ENCODE results near the gene PTPRM. TPM values are rescaled to one million over a fixed set of nuclear protein-coding genes. Genes with fewer than 3 reads are reported as not detected.

Gene PTPRM
- total and polyA plus RNA-seq, 2 donors (not counting 3 experiments of a cell fraction or from before 2014, with no cell fraction given) = 37.4 to 43.7 TPM

- Histone ChIP-seq H2AFZ (ENCODE audit: low read depth, low read length) (no peak overlapping the region), H3K36me3 (ENCODE audit: control insufficient read depth in 2 of 2, extremely low read depth in 1 of 2, insufficient read depth in 2 of 2, low read length in 2 of 2) (no peaks in the 10 kb centered on the region), H3K9me1 (replicated peaks; ENCODE audit: control insufficient read depth, extremely low read depth, insufficient read depth, low read length) (no peaks in the 10 kb centered on the region), H3K9ac (replicated peaks; ENCODE audit: extremely low read depth, insufficient read depth, low read length) (no peak overlapping the region), H3K4me1 (ENCODE audit: control insufficient read depth, extremely low read depth, insufficient read depth, low read length) (no peaks in the 10 kb centered on the region), H3K9me3 (replicated peaks; ENCODE audit: control insufficient read depth, insufficient read depth, low read length) (no peaks in the 10 kb centered on the region), H3K4me3 (replicated peaks in 1 of 3; ENCODE audit: insufficient read depth in 1 of 3, low read depth in 1 of 3, low read length in 3 of 3) (no peak overlapping the region), H3K27ac (ENCODE audit: insufficient read depth, low read depth, low read length) (no peak overlapping the region), H3K79me2 (ENCODE audit: control insufficient read depth, insufficient read depth, low read length) (no peaks in the 10 kb centered on the region), H3K27me3 (ENCODE audit: control insufficient read depth in 2 of 2, insufficient read depth in 2 of 2, low read length in 2 of 2) (no peaks in the 10 kb centered on the region), H4K20me1 (replicated peaks; ENCODE audit: control insufficient read depth, extremely low read depth, insufficient read depth, low read length) (no peaks in the 10 kb centered on the region), H3K4me2 (ENCODE audit: insufficient read depth, low read length) (no peak overlapping the region)
- dilution Hi-C loops (cut with MboI; ENCODE audit: extremely low pct_ligation_motif_present, low sequenced_read_pairs) (no loop called here), intact Hi-C loops (cut with micrococcal nuclease) (no loop called here)
- no peak for DNase-seq (ENCODE audit: low read depth, low spot score)
- no peak for FAIRE-seq
- ChIA-PET POLR2A (no interaction called here), CTCF (no interaction called here)
- TF ChIP-seq FOS (IDR thresholded peaks at IDR 0.05; ENCODE audit: borderline replicate concordance, insufficient read depth, low read length) (no peak), MAX (IDR thresholded peaks at IDR 0.05; ENCODE audit: insufficient read depth, insufficient read length) (no peak), POLR2AphosphoS5 (IDR thresholded peaks at IDR 0.05; ENCODE audit: insufficient read depth, low read depth, low read length) (no peak), CTCF (IDR thresholded peaks at IDR 0.05; ENCODE audit: extremely low read depth in 1 of 2, insufficient read depth in 1 of 2, low read depth in 1 of 2, low read length in 2 of 2) (no peak), GATA2 (IDR thresholded peaks at IDR 0.05; ENCODE audit: insufficient read depth, insufficient read length, low read depth, low read length) (no peak), EZH2 (IDR thresholded peaks at IDR 0.05; ENCODE audit: borderline replicate concordance, low read depth, low read length, severe bottlenecking) (no peak), MYC (IDR thresholded peaks at IDR 0.05; ENCODE audit: low read depth, low read length) (no peak), POLR2A (IDR thresholded peaks at IDR 0.05; ENCODE audit: low read depth, low read length) (no peak), JUN (IDR thresholded peaks at IDR 0.05; ENCODE audit: borderline replicate concordance, insufficient read depth, insufficient read length, low read depth) (no peak)
- no TSS peak for BruUV-seq (replicated peaks)
These were observed 79.2 kb downstream of the PTPRM start for GRCh38 chr18:7646174-7646886.

Measured in endothelial cell of umbilical vein (primary cell).